IPS-18c (cell line): ENCODE data around the gene TMEM243.

Experiments
- H3K4me3 ChIP-seq: 2 replicates; pipeline ENCODE4 v1.7.0; 2013; ENCODE audit warnings: low read depth, mild to moderate bottlenecking, low read length, moderate library complexity; ENCODE audit not compliant: insufficient read depth
- H3K9me3 ChIP-seq: one replicate; pipeline ENCODE4 v1.6.1; 2013; ENCODE audit warnings: mild to moderate bottlenecking, low read length, moderate library complexity; ENCODE audit not compliant: control insufficient read depth, insufficient read depth

TMEM243 gene

DNA sequence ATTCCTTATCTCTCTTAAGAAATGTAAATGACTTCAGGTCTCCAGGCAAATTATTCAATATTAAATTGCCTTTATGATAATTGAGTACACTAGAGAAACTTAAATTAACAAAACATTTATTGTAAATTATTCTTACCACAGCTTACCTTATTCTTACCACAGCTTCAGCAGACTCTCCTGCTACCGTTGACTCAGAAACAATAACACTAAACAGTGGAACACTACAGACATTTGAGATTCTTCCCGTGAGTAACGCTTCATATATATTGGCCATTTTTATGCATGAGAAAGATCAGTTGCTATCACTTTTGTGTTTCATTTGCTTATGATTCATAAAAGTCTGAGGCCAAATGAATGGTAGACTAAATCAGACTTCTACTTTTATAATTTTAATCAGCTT lies 28.7 kb downstream of the TMEM243 start:
- Histone ChIP-seq H3K9me3 (no peaks in the 10 kb centered on the region), H3K4me3 (no peak overlapping the region)

- H3K9me3 ChIP-seq, result no peaks in the 10 kb centered on the region
- H3K4me3 ChIP-seq, result no peak overlapping the region
Measured at GRCh38 chr7:87188930-87189329, 30.6 kb downstream of the TMEM243 start.

DNA sequence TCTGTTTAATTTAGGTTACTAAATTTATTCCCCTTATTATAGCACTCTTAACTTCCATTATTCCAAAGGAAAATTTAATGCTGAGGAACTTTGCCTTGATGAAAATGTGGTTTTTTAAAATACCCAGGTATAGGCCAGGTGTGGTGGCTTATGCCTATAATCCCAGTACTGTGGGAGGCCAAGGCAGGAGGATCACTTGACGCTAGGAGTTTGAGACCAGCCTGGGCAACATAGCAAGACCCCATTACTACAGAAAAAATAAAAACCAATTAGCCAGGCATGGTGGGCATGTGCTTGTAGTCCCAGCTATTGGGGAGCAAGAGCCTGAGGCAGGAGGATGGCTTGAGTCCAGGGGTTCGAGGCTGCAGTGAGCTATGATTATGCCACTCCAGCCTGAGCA lies 32.4 kb downstream of the TMEM243 start:
- no peak overlapping the region for H3K4me3 ChIP-seq
- H3K9me3 ChIP-seq, result no peaks in the 10 kb centered on the region

- no peak overlapping the region for H3K4me3 ChIP-seq
- no peaks in the 10 kb centered on the region for H3K9me3 ChIP-seq
Measured at GRCh38 chr7:87179180-87179579, 40.4 kb downstream of the TMEM243 start.

- Histone ChIP-seq H3K4me3 (no peak overlapping the region), H3K9me3 (no peaks in the 10 kb centered on the region)
Measured at GRCh38 chr7:87178320-87178719, 41.2 kb downstream of the TMEM243 start.

- H3K4me3 ChIP-seq, result no peak overlapping the region
Measured at GRCh38 chr7:87173471-87173870, 46.1 kb downstream of the TMEM243 start.

DNA sequence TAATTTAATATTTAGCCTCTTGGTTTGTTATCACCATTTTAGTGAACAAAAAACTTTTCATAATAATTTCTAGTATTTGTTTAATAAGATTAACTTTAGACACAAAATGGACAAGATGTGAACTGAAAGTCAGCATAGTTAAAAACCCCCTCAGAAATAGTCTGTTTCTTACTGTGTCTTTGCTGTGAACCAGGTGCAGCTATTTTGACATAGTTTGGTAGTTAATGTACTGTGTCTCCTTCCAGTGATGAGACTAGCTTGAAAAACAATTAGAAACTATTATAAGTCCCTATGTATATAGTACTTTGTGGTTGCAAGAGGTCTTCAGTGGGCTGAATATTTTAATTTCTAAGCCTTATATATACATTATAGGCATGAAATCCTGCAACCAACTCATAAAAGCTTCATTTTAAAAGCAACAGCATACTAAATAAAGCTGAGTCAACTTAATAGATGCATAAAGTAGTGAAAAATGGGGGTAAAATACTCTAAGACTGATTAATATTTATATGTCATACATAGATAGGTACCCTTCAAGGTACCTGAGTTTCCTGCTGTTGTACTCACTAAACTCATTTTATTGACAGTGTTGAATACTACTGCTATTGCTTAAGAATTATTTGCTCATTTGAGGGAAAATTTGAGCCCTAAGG lies 48.1 kb downstream of the TMEM243 start:
- H3K4me3 ChIP-seq, result no peak overlapping the region
- H3K9me3 ChIP-seq, result no peaks in the 10 kb centered on the region

More at GRCh38 chr7:87173471-87173870, 46.1 kb downstream of the TMEM243 start:
- H3K9me3 ChIP-seq, result no peaks in the 10 kb centered on the region

- Histone ChIP-seq H3K4me3 (no peak overlapping the region), H3K9me3 (no peaks in the 10 kb centered on the region)
Measured at GRCh38 chr7:87170828-87171227, 48.7 kb downstream of the TMEM243 start.

DNA sequence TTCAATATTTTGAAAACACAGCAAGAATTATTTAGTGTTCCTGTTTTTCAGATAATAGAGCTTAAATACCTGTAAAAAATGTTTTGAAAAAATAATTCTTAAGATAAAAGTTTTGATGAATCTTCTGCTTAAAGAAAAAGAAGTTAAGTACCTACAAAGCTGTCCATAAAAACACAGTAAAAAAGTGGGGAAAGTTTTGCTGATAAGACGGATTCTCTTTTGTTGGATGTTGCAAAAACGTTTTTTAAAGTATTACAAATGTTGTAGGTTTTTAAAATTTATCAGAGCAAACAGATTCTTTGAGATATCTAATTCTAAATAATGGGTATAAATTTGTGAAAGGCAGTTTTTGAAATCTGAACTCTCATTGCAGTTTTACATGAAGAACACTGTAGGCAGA lies 55.1 kb downstream of the TMEM243 start:
- Histone ChIP-seq H3K4me3 (no peak overlapping the region), H3K9me3 (no peaks in the 10 kb centered on the region)

GRCh38 chr7:87159538-87159937 lies 60.0 kb downstream of the TMEM243 start:
- H3K9me3 ChIP-seq, result no peaks in the 10 kb centered on the region
- no peak overlapping the region for H3K4me3 ChIP-seq

GRCh38 chr7:87156709-87157108 lies 62.8 kb downstream of the TMEM243 start:
- no peaks in the 10 kb centered on the region for H3K9me3 ChIP-seq
- no peak overlapping the region for H3K4me3 ChIP-seq

GRCh38 chr7:87155788-87156187 lies 63.7 kb downstream of the TMEM243 start:
- Histone ChIP-seq H3K4me3 (no peak overlapping the region), H3K9me3 (no peaks in the 10 kb centered on the region)

DNA sequence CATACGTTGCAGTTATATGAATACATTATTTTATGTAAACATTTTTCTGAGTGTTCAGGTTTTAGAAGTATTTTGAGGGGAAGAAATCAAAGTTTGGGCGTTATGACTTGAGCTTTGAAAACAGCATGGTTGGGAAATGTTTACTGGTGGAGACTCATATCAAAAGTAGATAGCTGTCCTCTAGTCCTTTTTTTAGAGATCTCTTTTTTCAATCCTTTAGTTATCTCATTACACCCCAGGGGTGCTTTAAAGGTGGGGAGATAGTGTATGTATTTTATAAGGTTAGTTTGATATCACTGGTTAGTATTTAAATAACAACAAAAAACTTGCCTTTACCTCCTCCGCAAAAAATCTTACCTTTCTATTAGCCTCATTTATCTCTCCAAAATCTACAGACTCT lies 65.0 kb downstream of the TMEM243 start:
- Histone ChIP-seq H3K4me3 (peak overlapping the region; percentile 98; the same call in 1 of the 2 replicates), H3K9me3 (no peaks in the 10 kb centered on the region)

DNA sequence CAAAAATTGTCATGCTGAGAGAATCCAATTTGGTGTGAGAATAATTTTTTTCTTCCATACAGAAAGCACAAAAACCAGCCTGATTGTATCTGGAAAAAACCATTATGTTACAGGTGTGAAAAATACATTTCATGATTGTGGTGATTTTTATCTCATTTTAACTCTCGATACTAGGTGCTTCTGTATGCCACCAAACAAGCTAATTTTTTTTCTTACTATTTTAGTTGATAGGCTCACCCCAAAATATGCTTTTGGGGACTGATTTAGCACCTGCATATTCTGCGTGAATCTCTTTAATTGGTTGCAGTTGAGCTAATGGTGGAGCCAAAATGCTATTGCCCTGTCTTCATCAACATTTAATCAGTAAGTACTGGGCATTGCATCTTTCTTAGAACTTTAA lies 65.4 kb downstream of the TMEM243 start:
- Histone ChIP-seq H3K9me3 (no peaks in the 10 kb centered on the region), H3K4me3 (peak overlapping the region; percentile 98; the same call in 1 of the 2 replicates)

- Histone ChIP-seq H3K4me3 (peak overlapping the region; percentile 98), H3K9me3 (no peaks in the 10 kb centered on the region)
Measured at GRCh38 chr7:87152897-87153641, 66.5 kb downstream of the TMEM243 start.

- Histone ChIP-seq H3K9me3 (no peaks in the 10 kb centered on the region), H3K4me3 (peak within 1 kb of the TSS; percentile 98)
Measured at GRCh38 chr7:87152112-87152896, 67.2 kb downstream of the TMEM243 start, which contains the start of gene DMTF1. DMTF1 (plus strand) TSS chr7:87152453; CDS start chr7:87164942, 12,489 bp downstream.

DNA sequence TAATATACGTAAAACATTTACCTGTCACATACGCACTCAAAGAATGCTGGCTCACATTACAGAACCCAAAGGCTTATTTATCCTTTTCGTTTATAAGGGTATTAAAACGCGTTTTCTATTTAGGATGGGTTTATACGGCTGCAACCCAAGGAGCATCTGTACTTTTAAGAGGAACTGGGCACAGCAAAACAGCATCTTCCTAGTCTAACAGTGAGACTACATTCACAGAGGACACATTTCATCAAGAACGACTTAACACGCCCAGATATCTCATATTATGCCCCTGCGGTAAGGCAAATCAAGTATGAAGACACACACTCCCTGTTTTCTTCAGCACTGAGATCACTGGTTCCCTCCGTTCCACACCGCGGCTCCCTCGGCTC lies 67.8 kb downstream of the TMEM243 start:
- H3K4me3 ChIP-seq, result peak overlapping the region; percentile 98
- no peaks in the 10 kb centered on the region for H3K9me3 ChIP-seq
